ENCODE data around the gene LARGE2. TPM values are rescaled to one million over a fixed set of nuclear protein-coding genes. Genes with fewer than 3 reads are reported as not detected.

Gene LARGE2
- total and polyA plus RNA-seq, 10 of the 15 experiments (the other 5 are each of a cell fraction or from before 2014, with no cell fraction given), result 0.03 to 0.41 (median 0.19) TPM; not detected in 6

DNA sequence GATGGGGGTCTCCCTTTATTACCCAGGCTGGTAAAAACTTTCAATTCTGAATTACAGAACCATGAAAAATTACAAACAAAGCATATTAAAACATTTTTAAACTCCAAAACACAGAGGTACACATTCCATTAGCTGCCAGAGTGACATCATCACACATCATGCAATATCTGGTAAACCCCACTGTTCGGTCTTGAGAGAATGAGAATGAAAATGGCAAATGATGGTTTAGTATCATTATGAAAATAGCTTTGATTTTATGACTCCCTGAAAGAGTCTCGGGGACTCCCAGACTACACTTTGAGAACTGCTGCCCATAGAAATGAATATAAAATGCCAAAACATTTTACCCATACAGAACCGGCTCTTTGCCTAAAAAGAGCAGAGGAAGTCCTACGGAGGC lies 18.8 kb downstream of the LARGE2 start:
- no peak for DNase-seq (ENCODE audit: low read depth, low spot score)
- Histone ChIP-seq H3K4me1 (ENCODE audit: control insufficient read depth, insufficient read depth, low read length) (0 out of 2 replicates have a peak, but pooled peaks cover 3% of the 10 kb centered on the region), H3K4me3 (no peak overlapping the region), H3K36me3 (ENCODE audit: control insufficient read depth in 2 of 2, insufficient read depth in 2 of 2, low read length in 1 of 2) (peaks cover 3 to 19% of the 10 kb centered on the region in 2 experiments; a peak in 3 of 4 replicates), H3K9me3 (replicated peaks; ENCODE audit: control insufficient read depth, insufficient read depth, low read length) (no peaks in the 10 kb centered on the region), H2AFZ (ENCODE audit: control insufficient read depth, low read depth, low read length) (no peak overlapping the region), H4K20me1 (ENCODE audit: control insufficient read depth, insufficient read depth) (no peaks in the 10 kb centered on the region), H3K4me2 (ENCODE audit: control insufficient read depth, insufficient read depth) (no peak overlapping the region), H3K9ac (ENCODE audit: control insufficient read depth, insufficient read depth, low read length) (no peak overlapping the region), H3K79me2 (ENCODE audit: control insufficient read depth, insufficient read depth, low read length) (no peaks in the 10 kb centered on the region), H3K27ac (ENCODE audit: control insufficient read depth, insufficient read depth) (no peak overlapping the region), H3K27me3 (replicated peaks in 1 of 2; ENCODE audit: control insufficient read depth in 2 of 2, insufficient read depth in 2 of 2, low read length in 1 of 2) (no peaks in the 10 kb centered on the region)
- CTCF ChIA-PET, result interaction anchor here (0.8 to 4.2 kb wide), 5 partner anchors 11 to 69 kb away, joined by 3 to 34 read pairs (median 5); no protein-coding TSS in a partner anchor
- TF ChIP-seq MTA2 (IDR thresholded peaks at IDR 0.05; ENCODE audit: low read depth) (no peak), RBBP5 (conservative IDR thresholded peaks at IDR 0.05) (no peak), NR2F1 (conservative IDR thresholded peaks at IDR 0.05) (no peak), POU2F2 (IDR thresholded peaks at IDR 0.05; ENCODE audit: borderline replicate concordance, low read depth, low read length) (no peak), ZNF384 (IDR thresholded peaks at IDR 0.05; ENCODE audit: borderline replicate concordance, low read depth, low read length) (no peak), ATF7 (IDR thresholded peaks at IDR 0.05; ENCODE audit: low read depth) (peak; percentile 56; the same call in 1 of the 2 replicates), CREB1 (IDR thresholded peaks at IDR 0.05; ENCODE audit: low read depth) (0 out of 2 replicates have a peak, but pooled peaks have one; percentile 28), ZNF622 (IDR thresholded peaks at IDR 0.05) (no peak)
- TF ChIP-seq, protein P1, sequence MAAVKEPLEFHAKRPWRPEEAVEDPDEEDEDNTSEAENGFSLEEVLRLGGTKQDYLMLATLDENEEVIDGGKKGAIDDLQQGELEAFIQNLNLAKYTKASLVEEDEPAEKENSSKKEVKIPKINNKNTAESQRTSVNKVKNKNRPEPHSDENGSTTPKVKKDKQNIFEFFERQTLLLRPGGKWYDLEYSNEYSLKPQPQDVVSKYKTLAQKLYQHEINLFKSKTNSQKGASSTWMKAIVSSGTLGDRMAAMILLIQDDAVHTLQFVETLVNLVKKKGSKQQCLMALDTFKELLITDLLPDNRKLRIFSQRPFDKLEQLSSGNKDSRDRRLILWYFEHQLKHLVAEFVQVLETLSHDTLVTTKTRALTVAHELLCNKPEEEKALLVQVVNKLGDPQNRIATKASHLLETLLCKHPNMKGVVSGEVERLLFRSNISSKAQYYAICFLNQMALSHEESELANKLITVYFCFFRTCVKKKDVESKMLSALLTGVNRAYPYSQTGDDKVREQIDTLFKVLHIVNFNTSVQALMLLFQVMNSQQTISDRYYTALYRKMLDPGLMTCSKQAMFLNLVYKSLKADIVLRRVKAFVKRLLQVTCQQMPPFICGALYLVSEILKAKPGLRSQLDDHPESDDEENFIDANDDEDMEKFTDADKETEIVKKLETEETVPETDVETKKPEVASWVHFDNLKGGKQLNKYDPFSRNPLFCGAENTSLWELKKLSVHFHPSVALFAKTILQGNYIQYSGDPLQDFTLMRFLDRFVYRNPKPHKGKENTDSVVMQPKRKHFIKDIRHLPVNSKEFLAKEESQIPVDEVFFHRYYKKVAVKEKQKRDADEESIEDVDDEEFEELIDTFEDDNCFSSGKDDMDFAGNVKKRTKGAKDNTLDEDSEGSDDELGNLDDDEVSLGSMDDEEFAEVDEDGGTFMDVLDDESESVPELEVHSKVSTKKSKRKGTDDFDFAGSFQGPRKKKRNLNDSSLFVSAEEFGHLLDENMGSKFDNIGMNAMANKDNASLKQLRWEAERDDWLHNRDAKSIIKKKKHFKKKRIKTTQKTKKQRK (IDR thresholded peaks at IDR 0.05; ENCODE audit: low read depth, low read length), result no peak
- TF ChIP-seq, protein P2, sequence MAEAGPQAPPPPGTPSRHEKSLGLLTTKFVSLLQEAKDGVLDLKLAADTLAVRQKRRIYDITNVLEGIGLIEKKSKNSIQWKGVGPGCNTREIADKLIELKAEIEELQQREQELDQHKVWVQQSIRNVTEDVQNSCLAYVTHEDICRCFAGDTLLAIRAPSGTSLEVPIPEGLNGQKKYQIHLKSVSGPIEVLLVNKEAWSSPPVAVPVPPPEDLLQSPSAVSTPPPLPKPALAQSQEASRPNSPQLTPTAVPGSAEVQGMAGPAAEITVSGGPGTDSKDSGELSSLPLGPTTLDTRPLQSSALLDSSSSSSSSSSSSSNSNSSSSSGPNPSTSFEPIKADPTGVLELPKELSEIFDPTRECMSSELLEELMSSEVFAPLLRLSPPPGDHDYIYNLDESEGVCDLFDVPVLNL (IDR thresholded peaks at IDR 0.05; ENCODE audit: low read depth, low read length), result no peak
- TF ChIP-seq, protein P3, sequence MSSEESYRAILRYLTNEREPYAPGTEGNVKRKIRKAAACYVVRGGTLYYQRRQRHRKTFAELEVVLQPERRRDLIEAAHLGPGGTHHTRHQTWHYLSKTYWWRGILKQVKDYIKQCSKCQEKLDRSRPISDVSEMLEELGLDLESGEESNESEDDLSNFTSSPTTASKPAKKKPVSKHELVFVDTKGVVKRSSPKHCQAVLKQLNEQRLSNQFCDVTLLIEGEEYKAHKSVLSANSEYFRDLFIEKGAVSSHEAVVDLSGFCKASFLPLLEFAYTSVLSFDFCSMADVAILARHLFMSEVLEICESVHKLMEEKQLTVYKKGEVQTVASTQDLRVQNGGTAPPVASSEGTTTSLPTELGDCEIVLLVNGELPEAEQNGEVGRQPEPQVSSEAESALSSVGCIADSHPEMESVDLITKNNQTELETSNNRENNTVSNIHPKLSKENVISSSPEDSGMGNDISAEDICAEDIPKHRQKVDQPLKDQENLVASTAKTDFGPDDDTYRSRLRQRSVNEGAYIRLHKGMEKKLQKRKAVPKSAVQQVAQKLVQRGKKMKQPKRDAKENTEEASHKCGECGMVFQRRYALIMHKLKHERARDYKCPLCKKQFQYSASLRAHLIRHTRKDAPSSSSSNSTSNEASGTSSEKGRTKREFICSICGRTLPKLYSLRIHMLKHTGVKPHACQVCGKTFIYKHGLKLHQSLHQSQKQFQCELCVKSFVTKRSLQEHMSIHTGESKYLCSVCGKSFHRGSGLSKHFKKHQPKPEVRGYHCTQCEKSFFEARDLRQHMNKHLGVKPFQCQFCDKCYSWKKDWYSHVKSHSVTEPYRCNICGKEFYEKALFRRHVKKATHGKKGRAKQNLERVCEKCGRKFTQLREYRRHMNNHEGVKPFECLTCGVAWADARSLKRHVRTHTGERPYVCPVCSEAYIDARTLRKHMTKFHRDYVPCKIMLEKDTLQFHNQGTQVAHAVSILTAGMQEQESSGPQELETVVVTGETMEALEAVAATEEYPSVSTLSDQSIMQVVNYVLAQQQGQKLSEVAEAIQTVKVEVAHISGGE (CRISPR knock-in tag; IDR thresholded peaks at IDR 0.05), result no peak
- in situ Hi-C loops (cut with MboI), result no loop called here
- BruUV-seq (replicated peaks), result no TSS peak
- peak; percentile 70 for ATAC-seq
- POLR2A ChIA-PET, result interaction anchor here (0.5 to 1.4 kb wide), 2 partner anchors 10 to 35 kb away, joined by 3 to 9 read pairs; no protein-coding TSS in a partner anchor
- intact Hi-C loops (cut with micrococcal nuclease; ENCODE audit: unreplicated experiment), result no loop called here
- 6% methylated on average over 4 of the region's 4 CpGs for WGBS (ENCODE audit: insufficient coverage, insufficient replicate concordance, low lambda C conversion rate, missing lambda C conversion rate)
- RAD21 ChIA-PET (ENCODE audit: unreplicated experiment), result interaction anchor here (0.6 to 1.4 kb wide), 6 partner anchors 8 to 94 kb away, joined by 3 to 9 read pairs (median 4); partner anchors contain the start of genes CRY2 and PEX16
- FAIRE-seq, result no peak
- SMC1A ChIA-PET (ENCODE audit: uncharacterized antibody, unreplicated experiment), result interaction anchor here (0.6 to 4.2 kb wide), 5 partner anchors 11 to 71 kb away, joined by 3 to 24 read pairs (median 3); no protein-coding TSS in a partner anchor

All from GM12878 (cell line).